PC-3 (cell line): ENCODE results near the gene SIPA1L3.

ENCODE experiments used
- CTCF ChIP-seq: fragments of 300-600 bp; sonication (generic); conservative IDR thresholded peaks from 2 replicates; pipeline ENCODE4 v1.5.1; 2017; ENCODE audit warnings: antibody characterized with exemption, low read depth, mild to moderate bottlenecking, low read length
- EZH2 ChIP-seq: fragments of 300-600 bp; sonication (generic); IDR thresholded peaks from one replicate; pipeline ENCODE4 v1.6.1; 2017; ENCODE audit warnings: antibody characterized with exemption, mild to moderate bottlenecking, low read length; ENCODE audit not compliant: unreplicated experiment
- EZH2phosphoT487 ChIP-seq: fragments of 300-600 bp; sonication (generic); IDR thresholded peaks from 2 replicates; pipeline ENCODE4 v1.6.1; 2018; ENCODE audit warnings: mild to moderate bottlenecking, antibody characterized with exemption, low read length, borderline replicate concordance

- no peak for TF ChIP-seq EZH2phosphoT487
- no peak for TF ChIP-seq CTCF
- TF ChIP-seq EZH2, result no peak
These were observed 96.6 kb downstream of the SIPA1L3 start for GRCh38 chr19:38003438-38004185.
